Measurements from ENCODE around the gene USP24.

DNA sequence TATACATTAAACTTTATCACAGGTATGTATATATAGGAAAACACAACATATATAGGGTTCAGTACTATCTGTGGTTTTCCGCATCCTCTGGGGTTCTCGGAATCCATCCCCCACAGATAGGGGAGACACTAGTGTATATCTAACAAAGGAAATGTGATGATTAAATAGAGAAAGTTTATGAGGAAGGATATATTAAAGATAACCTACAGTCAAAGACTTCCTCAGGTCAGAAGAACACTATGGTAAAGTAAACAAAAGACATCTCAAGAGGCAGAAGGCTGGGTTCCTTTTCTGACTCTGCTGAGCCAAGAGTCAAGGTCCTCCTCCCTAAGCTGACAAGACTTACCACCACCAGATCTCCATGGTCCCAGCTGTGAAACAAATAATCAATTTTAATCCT is 12.1 kb downstream of the USP24 start:
- TF ChIP-seq CTCF (IDR thresholded peaks at IDR 0.05) (no peak), POLR2A (IDR thresholded peaks at IDR 0.05) (no peak)
